SH-SY5Y (cell line): ENCODE measurements around the gene TSSK3.

Experiments used
- GATA2 ChIP-seq: IDR thresholded peaks from 2 replicates; pipeline ENCODE4 v1.6.1; 2011; ENCODE audit warnings: mild to moderate bottlenecking, low read depth, low read length
- GATA3 ChIP-seq: IDR thresholded peaks from 2 replicates; pipeline ENCODE4 v1.6.1; 2011; ENCODE audit warnings: low read depth, mild to moderate bottlenecking, low read length, moderate library complexity

- TF ChIP-seq GATA3 (no peak), GATA2 (no peak)
These were observed 40.5 kb upstream of the TSSK3 start for GRCh38 chr1:32321712-32322291.
